T-helper 1 cell (primary cell): ENCODE data around the gene CHD6.
"Not testable (repeated sequence)": the region's sequence is repeated elsewhere in the genome, so short reads cannot be mapped to it uniquely, and the experiment has no call there.

Experiments used
- DNase-seq, 5 donors: peaks; one replicate each; pipeline ENCODE4 v3.0.0-alpha.2; 2012 to 2020

CHD6 gene

DNA sequence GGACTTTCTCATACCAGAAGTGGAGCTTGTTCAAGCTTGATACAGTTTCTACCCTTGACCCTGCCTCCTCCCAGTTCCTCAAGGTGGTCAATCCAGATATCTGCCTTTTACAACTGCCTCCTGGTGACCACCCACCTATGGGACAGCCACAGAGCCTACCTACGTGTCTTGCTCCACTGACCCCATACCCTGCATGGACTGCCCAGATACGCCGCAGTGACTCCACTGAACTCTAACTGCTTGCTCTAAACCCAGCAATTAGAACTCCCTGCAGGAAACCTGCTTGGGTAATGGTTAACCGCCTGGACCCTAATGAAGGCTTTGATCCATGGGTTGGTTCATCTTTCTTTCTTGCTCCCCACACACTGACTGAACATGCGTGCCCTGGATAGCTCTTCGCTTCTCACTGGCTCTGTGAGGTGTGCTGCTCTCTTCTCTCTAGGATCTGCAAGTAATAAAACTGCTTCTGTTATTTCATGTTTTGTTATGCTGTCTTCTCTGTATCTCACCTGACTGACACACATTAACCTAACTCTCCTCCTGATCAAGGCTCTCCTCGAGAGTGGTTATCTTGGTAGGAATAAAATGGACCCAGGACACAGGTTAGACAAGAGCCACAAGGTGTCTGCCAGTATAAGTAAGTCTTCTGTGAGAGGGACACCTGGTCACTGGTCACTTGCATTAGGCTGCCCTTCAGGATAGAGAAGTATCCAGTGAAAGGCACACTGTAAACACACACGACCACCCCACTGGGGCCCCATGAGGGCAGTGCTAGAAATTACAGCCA, 79.2 kb downstream of the CHD6 start:
- no peak for DNase-seq

DNA sequence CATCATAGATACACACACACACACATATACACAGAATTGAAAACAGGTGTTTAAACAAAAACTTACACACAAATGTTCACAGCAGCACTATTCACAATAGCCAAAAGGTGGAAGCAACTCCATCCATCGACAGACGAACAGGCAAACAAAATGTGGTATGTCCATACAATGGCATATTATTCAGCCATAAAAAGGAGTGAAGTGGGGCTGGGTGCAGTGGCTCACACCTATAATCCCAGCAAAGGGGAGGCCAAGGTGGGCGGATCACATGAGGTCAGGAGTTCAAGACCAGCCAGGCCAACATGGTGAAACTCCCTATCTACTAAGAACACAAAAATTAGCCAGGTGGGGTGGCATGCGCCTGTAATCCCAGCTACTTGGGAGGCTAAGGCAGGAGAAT, 80.3 kb downstream of the CHD6 start:
- no peak for DNase-seq

DNA sequence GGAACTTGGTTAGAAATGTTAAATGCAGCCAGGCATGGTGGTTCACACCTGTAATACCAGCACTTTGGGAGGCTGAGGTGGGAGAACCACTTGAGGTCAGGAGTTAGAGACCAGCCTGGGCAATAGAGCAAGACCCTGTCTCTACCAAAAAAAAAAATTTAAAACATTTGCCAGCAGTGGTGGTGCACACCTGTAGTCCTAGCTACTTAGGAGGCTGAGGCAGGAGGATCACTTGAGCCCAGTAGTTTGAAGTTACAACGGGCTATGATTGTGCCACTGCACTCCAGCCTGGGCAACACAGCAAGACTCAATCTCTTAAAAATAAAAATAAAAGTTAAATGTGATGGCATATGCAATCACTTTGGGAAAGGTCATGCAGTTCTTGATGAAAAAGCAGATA, 82.6 kb downstream of the CHD6 start:
- DNase-seq, result not testable (repeated sequence)

- no peak for DNase-seq
Measured at GRCh38 chr20:41534842-41535241, 83.3 kb downstream of the CHD6 start.

DNA sequence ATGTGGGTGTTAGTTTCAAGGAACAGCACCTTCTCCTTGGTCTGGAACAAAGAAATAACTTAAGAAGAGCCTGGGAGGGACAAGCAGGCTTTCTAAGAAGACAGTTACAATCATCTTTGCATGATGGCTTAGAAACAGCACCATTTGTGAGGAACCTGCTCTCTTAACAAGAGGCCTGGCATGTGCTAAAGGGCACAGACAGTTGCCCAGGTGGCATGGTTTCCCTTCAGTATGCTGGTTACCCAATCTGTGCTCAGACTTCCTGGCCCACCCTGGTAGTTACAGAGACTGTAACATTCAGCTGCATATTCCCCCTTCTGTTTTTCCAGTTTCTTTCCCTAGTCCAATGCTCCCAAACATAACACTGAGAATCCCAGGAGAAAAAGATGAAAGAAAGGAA, 84.0 kb downstream of the CHD6 start:
- no peak for DNase-seq

- DNase-seq, result no peak
Measured at GRCh38 chr20:41533537-41534136, 84.5 kb downstream of the CHD6 start.

GRCh38 chr20:41532935-41533334, 85.2 kb downstream of the CHD6 start:
- no peak for DNase-seq

DNA sequence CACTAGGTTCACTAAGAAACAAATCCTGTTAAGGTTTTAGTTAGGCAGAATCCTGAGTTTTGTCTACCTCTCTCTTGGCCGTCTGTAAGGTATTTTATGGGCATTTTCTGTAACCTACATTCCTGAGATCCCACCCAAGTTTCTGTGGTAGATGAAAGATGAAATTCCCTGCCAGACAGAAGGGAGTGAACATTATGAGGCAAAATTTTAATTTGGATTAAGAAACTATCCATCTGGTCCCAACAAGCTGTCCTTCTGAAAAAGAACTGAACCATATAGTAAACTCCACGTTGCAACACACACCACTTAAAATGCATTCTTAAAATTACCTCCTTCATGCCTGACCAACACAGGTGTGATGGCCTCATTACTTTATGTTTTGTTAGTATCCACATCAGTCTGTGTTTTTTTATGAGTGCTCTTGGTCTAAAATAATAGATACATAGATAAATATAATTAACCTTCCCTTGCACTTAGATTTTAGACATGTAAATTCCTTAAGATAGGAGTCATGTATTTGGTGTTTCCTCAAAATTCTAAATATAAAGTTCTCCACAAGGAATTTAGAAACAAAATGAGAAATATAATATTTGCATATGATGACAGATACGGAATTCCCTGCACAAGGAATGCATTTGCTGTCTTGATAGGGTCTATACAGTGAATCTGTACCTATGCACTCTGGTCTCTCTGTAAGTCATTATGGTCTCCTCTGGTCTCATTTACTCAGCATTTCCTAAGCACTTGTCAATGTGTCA, 86.5 kb downstream of the CHD6 start:
- DNase-seq, result no peak

DNA sequence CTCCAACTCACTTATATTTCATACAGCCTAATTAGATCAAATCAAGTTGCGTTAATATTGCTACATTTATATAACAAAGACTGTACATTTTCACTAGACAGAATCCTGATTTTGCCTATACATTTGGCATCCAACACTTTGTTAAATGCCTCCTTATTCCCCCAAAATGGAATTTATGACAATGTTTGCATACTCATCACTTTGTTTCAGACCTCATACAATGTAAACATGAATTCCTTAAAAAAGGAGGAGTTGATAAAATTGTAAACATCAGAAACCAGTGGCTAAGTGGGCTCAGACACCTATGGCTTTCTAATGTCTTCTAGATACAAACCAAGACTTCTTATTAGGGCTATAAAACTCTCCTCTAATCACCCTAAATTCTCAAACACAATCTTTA, 87.3 kb downstream of the CHD6 start:
- DNase-seq, result no peak

DNA sequence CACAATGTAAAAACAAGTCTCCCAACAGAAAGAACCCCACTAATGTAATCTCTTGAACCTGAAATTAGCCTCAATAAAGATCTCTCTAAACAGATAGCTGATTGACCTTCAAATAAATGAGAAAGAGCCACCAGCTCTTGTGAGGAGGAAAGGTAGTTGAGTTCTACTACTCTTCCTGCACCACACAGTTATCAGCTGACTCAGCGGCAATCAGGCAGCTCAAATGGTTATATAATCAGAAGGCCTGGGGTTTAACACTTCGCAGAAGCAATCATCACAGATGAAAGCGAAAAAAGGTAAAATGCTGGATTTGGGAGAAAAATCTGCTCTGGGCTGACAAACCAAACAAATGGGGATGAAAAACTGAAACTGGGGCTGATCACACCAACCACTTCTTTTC, 91.8 kb downstream of the CHD6 start:
- no peak for DNase-seq

- no peak for DNase-seq
Measured at GRCh38 chr20:41524980-41525613, 93.1 kb downstream of the CHD6 start.

- DNase-seq, result no peak
Measured at GRCh38 chr20:41523857-41524256, 94.3 kb downstream of the CHD6 start.

- DNase-seq, result no peak
Measured at GRCh38 chr20:41513829-41514228, 104.3 kb downstream of the CHD6 start.

DNA sequence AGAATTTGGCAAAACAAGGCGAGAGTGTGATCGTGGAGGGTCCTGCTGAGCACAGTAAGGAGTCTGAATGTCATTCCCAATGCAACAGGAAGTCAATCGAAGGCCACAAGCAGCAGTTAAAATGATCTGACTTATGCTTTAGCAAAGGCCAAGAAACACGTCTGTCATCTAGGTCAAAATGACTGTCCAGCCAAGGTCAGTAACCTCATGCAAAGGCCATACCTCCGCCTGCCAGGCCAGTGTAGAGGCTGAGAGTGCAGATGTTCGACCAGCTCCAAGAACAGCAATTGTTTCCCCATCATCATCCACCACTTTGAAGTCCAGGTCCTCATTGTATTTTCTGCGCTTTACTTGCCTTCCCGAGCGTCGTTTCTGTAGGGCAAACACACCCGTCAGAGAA, 105.6 kb downstream of the CHD6 start:
- DNase-seq, result no peak

GRCh38 chr20:41510847-41511450, 107.2 kb downstream of the CHD6 start:
- DNase-seq, result no peak

GRCh38 chr20:41510224-41510623, 108.0 kb downstream of the CHD6 start:
- DNase-seq, result no peak

GRCh38 chr20:41509316-41510200, 108.6 kb downstream of the CHD6 start:
- no peak for DNase-seq

- no peak for DNase-seq
Measured at GRCh38 chr20:41508335-41508734, 109.8 kb downstream of the CHD6 start.

DNA sequence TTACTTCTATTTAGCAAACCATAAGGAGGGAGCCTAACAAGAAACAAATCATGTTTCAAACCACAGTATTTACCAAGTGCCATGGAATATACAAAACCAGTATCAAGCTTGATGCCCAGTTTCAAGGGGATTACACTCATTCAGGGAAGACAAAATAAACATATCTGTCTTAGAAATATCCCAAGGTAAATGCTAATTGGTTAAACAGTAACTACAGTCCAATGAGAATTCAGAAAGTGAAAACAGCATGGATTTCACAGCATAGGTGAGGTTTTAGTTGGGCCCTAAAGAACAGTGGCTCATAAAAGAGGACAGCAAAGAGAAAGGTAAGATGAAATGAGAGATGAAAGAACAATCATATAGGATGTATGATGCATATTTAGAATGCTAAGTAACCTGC, 110.3 kb downstream of the CHD6 start:
- no peak for DNase-seq

GRCh38 chr20:41507436-41507835, 110.7 kb downstream of the CHD6 start:
- DNase-seq, result no peak

DNA sequence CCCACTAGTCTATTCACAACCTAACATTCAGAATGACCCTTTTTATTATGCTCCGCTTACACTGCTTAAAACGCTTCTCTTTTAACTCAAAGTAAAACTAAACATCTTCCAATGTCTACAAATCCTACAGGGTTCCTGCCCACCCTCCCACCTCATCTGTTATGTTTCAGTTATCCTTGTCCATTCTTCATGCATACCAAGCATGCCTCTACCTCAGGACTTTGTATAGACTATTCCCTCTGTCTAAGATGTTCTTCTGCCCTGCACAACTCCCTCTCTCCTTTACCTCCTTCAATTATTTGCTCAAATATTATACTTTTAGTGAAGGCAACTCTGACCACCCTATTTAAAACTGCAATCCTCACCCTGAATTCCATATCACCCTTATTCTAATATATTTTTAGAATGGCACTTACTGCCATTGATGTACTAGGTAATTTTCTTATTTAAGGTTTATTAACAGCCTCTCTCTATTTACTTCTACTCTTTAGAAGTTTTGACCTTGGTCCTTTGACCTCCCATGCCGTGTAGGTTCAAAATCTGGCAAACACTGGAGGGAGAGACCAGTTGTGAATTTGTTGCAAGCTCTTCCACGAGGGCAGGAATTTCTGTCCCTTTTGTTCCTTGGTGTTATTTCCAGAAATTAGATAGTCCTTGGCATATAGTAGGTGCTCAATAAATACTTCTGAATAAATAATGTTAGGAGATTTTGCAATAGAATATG, 111.8 kb downstream of the CHD6 start:
- no peak for DNase-seq
